K562 (cell line): Measurements from ENCODE around the gene TYW1. TPM values are rescaled to one million over a fixed set of nuclear protein-coding genes. Genes with fewer than 3 reads are reported as not detected.
A peak's percentile ranks its signal among the peaks of the same experiment; 100 is the strongest.
"Not testable (repeated sequence)": the region's sequence is repeated elsewhere in the genome, so short reads cannot be mapped to it uniquely, and the experiment has no call there.

Experiments used
- CREB3L1 ChIP-seq: fragments of 450-650 bp; IDR thresholded peaks from 2 replicates; pipeline ENCODE4 v1.6.1; 2014; ENCODE audit warnings: low read depth, mild to moderate bottlenecking, moderate library complexity, borderline replicate concordance
- ETV5 ChIP-seq: sonication (generic); formaldehyde crosslinking; IDR thresholded peaks from 2 replicates; pipeline ENCODE4 v1.4.0; 2020; ENCODE audit warnings: low read depth, mild to moderate bottlenecking, missing genetic modification reagents
- FOXA3 ChIP-seq, 2 experiments: fragments of 450-650 bp in 1 of 2; sonication (generic) in 1 of 2; formaldehyde crosslinking; IDR thresholded peaks in 1 of 2; conservative IDR thresholded peaks in 1 of 2; 2 replicates each; pipeline versions ENCODE4 v1.4.0 to v1.8.0; 2020 to 2022; ENCODE audit warnings: mild to moderate bottlenecking in 2 of 2, missing genetic modification reagents in 1 of 2
- LCOR ChIP-seq: sonication (generic); formaldehyde crosslinking; IDR thresholded peaks from 2 replicates; pipeline ENCODE4 v1.8.0; 2022; ENCODE audit warnings: mild to moderate bottlenecking, missing genetic modification reagents
- NR2C2 ChIP-seq, 2 experiments: fragments of 200-800 bp in 1 of 2; sonication (Bioruptor generic) in 1 of 2; sonication (generic) in 1 of 2; formaldehyde crosslinking in 1 of 2; IDR thresholded peaks; 2 replicates each; pipeline versions ENCODE4 v1.6.1 to v1.8.0; 2016 to 2022; ENCODE audit warnings: mild to moderate bottlenecking in 1 of 2, missing compliant biosample characterization in 1 of 2, missing genetic modification characterization in 1 of 2, missing genetic modification reagents in 1 of 2
- PHF20 ChIP-seq: fragments of 450-650 bp; IDR thresholded peaks from 2 replicates; pipeline ENCODE4 v1.6.1; 2018; ENCODE audit not compliant: partially characterized antibody
- RBBP5 ChIP-seq: fragments of 200-600 bp; sonication (generic); IDR thresholded peaks from 2 replicates; pipeline ENCODE4 v1.6.1; 2012; ENCODE audit warnings: borderline replicate concordance, mild to moderate bottlenecking, low read length, control low read depth, inconsistent platforms; ENCODE audit not compliant: insufficient read depth, poor library complexity, severe bottlenecking
- SMAD3 ChIP-seq: fragments of 450-650 bp; formaldehyde crosslinking; conservative IDR thresholded peaks from 2 replicates; pipeline ENCODE4 v1.4.0; 2020; ENCODE audit warnings: mild to moderate bottlenecking
- SMARCE1 ChIP-seq: fragments of 450-650 bp; IDR thresholded peaks from 2 replicates; pipeline ENCODE4 v1.7.1; 2016; ENCODE audit warnings: mild to moderate bottlenecking
- SP1 ChIP-seq: sonication (generic); formaldehyde crosslinking; IDR thresholded peaks from 2 replicates; pipeline ENCODE4 v1.8.1; 2022; ENCODE audit warnings: mild to moderate bottlenecking, missing genetic modification reagents
- UBTF ChIP-seq, 2 experiments: IDR thresholded peaks; 2 replicates each; pipeline ENCODE4 v1.6.1; 2012; ENCODE audit warnings: improper control_type of control experiment in 2 of 2, low read depth in 2 of 2, low read length in 2 of 2, borderline replicate concordance in 1 of 2
- ZBTB2 ChIP-seq: fragments of 450-650 bp; IDR thresholded peaks from 2 replicates; pipeline ENCODE4 v1.6.1; 2016; ENCODE audit warnings: antibody characterized with exemption
- ZKSCAN1 ChIP-seq: fragments of 150-350 bp; IDR thresholded peaks from 2 replicates; pipeline ENCODE4 v1.6.1; 2016; ENCODE audit warnings: low read depth, low read length
- ZNF511 ChIP-seq: sonication (generic); formaldehyde crosslinking; IDR thresholded peaks from 2 replicates; pipeline ENCODE4 v1.8.0; 2022; ENCODE audit warnings: mild to moderate bottlenecking, missing genetic modification reagents
- polyA plus RNA-seq, 8 experiments: library from polyadenylated mRNA; depleted of rRNA in 4 of 8; stranded (reverse) in 5 of 8; unstranded in 3 of 8; fragments of >200 nt; fragmentation: Nextera tagmentation in 2 of 8; fragmentation: Illumina TruSeq in 1 of 8; extraction: Ambion mirVana in 2 of 8; extraction: Trizol in 1 of 8; gene quantifications; 2 replicates each; pipeline versions ENCODE4 v1.2.1 to v1.2.3, GENCODE V29; 2011 to 2014; ENCODE audit warnings: inconsistent platforms in 1 of 8, missing spikeins in 1 of 8
- total RNA-seq, 7 experiments: library from RNA; depleted of rRNA in 6 of 7; stranded (reverse); fragments of >200 nt in 6 of 7; fragmentation: Illumina TruSeq in 2 of 7; extraction: Trizol in 2 of 7; gene quantifications; 2 replicates each; pipeline versions ENCODE4 v1.2.1 to v1.2.3, GENCODE V29; 2011 to 2021; ENCODE audit warnings: low replicate concordance in 1 of 7
- TF ChIP-seq, protein P1 (sequence below): fragments of 250-450 bp; sonication (Bioruptor Pico); IDR thresholded peaks from 2 replicates; pipeline ENCODE4 v1.4.0; 2020
- TF ChIP-seq, protein P2 (sequence below), 2 experiments: fragments of 450-650 bp; IDR thresholded peaks; 2 replicates each; pipeline ENCODE4 v1.6.1; 2016

Gene TYW1
- total and polyA plus RNA-seq, 9 of the 15 experiments (the other 6 are each of a cell fraction or from before 2014, with no cell fraction given), result 17.4 to 32.0 (median 26.2) TPM

DNA sequence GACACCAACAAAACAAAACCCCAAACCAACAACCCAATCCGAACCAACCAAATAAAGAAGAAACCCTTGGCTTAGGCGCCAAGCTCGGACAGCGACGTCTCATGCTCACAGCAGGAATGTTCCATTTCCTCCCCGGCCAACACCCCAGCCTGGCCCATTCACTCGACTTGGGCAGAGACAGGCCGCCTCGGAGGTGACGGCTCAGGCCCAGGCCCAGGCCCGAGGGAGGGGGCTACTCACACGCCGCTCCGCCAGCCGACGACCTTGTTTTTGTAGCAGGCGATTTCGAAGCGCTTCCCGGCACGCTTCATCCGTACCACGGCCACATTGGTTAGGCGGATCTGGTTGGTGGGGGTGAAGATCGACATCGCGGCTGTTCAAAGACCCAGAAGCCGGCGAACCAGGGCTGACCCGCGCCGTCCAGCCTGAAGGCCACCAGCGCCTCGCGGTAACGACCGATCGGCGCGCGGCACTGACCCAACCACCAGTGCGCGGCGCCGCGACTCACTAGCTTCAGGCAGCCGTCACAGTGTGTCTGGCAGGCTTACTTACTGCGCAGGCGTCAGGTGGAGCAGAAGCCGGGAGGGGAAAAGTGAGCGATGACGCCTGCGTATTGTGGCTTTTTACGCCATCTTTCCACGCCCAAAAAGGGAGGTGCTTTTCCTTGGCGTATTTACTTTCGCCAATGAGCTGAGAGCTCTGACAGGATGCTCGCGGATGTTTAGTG is 1.4 kb upstream of the TYW1 start, which contains the start of gene SBDS (continued):
- TF ChIP-seq RBBP5 (peak; percentile 85), ETV5 (CRISPR knock-in tag) (0 out of 2 replicates have a peak, but pooled peaks have one; percentile 45), LCOR (peak; percentile 95), NR2C2 (tag; IDR thresholded peaks at IDR 0.05) (peak; percentile 43; the same call in 1 of the 2 replicates), ZKSCAN1 (peak; percentile 68), SMAD3 (CRISPR knock-in tag) (0 out of 2 replicates have a peak, but pooled peaks have one; percentile 26), SMARCE1 (0 out of 2 replicates have a peak, but pooled peaks have one; percentile 25), ZBTB2 (peak; percentile 94), SP1 (CRISPR knock-in tag) (peak; percentile 76; the same call in 1 of the 2 replicates), ZNF511 (CRISPR knock-in tag) (peak; percentile 70), FOXA3 (CRISPR knock-in tag; conservative IDR thresholded peaks at IDR 0.05 in 1 of 2, IDR thresholded peaks at IDR 0.05 in 1 of 2) (0 out of 4 replicates have a peak, but pooled peaks of 1 of the 2 experiments have one; percentile 57), PHF20 (peak; percentile 91), UBTF (IDR thresholded peaks at IDR 0.05; ENCODE audit: borderline replicate concordance in 1 of 2, low read depth in 2 of 2, low read length in 2 of 2) (peak; percentile 68 to 79; a peak in 1 of 4 replicates), CREB3L1 (peak; percentile 71; the same call in 1 of the 2 replicates)
- TF ChIP-seq, protein P1, sequence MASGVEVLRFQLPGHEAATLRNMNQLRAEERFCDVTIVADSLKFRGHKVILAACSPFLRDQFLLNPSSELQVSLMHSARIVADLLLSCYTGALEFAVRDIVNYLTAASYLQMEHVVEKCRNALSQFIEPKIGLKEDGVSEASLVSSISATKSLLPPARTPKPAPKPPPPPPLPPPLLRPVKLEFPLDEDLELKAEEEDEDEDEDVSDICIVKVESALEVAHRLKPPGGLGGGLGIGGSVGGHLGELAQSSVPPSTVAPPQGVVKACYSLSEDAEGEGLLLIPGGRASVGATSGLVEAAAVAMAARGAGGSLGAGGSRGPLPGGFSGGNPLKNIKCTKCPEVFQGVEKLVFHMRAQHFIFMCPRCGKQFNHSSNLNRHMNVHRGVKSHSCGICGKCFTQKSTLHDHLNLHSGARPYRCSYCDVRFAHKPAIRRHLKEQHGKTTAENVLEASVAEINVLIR (CRISPR knock-in tag), result peak; percentile 65; the same call in 1 of the 2 replicates
- TF ChIP-seq NR2C2 (CRISPR knock-in tag; IDR thresholded peaks at IDR 0.05), result not testable (repeated sequence)
- TF ChIP-seq, protein P2, sequence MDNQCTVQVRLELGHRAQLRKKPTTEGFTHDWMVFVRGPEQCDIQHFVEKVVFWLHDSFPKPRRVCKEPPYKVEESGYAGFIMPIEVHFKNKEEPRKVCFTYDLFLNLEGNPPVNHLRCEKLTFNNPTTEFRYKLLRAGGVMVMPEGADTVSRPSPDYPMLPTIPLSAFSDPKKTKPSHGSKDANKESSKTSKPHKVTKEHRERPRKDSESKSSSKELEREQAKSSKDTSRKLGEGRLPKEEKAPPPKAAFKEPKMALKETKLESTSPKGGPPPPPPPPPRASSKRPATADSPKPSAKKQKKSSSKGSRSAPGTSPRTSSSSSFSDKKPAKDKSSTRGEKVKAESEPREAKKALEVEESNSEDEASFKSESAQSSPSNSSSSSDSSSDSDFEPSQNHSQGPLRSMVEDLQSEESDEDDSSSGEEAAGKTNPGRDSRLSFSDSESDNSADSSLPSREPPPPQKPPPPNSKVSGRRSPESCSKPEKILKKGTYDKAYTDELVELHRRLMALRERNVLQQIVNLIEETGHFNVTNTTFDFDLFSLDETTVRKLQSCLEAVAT (IDR thresholded peaks at IDR 0.05), result peak in 1 of 2 experiments; percentile 49; a peak in 2 of 4 replicates
